ENCODE measurements around the gene TAS1R1. TPM values are rescaled to one million over a fixed set of nuclear protein-coding genes. Genes with fewer than 3 reads are reported as not detected.
A peak's percentile ranks its signal among the peaks of the same experiment; 100 is the strongest.

TAS1R1 gene
- total RNA-seq, 2 donors from 2014 or later = not detected

- no peak for TF ChIP-seq CTCF (IDR thresholded peaks at IDR 0.05)
- Histone ChIP-seq H3K9me3 (no peaks in the 10 kb centered on the region), H3K27ac (peak overlapping the region; percentile 84), H3K4me1 (peaks cover 16% of the 10 kb centered on the region), H3K27me3 (no peaks in the 10 kb centered on the region), H3K9ac (ENCODE audit: low read depth in 2 of 2, low read length in 2 of 2) (peak overlapping the region; percentile 88 to 97), H3K36me3 (no peaks in the 10 kb centered on the region), H3K4me3 (peak overlapping the region; percentile 91)
- intact Hi-C loops (cut with DNase I) = no loop called here
- DNase-seq = no peak
These were observed 25.0 kb downstream of the TAS1R1 start for GRCh38 chr1:6580119-6580592.

GRCh38 chr1:6580593-6581409, 25.7 kb downstream of the TAS1R1 start:
- no peaks in the 10 kb centered on the region for H3K27me3 ChIP-seq
- no peaks in the 10 kb centered on the region for H3K9me3 ChIP-seq
- peak overlapping the region; percentile 84 for H3K27ac ChIP-seq
- no peak for TF ChIP-seq CTCF (IDR thresholded peaks at IDR 0.05)
- peak overlapping the region; percentile 91 for H3K4me3 ChIP-seq
- peak; percentile 29 for DNase-seq
- H3K36me3 ChIP-seq = no peaks in the 10 kb centered on the region
- intact Hi-C loops (cut with DNase I) = no loop called here
- peaks cover 16% of the 10 kb centered on the region for H3K4me1 ChIP-seq
- H3K9ac ChIP-seq (ENCODE audit: low read depth in 2 of 2, low read length in 2 of 2) = peak overlapping the region; percentile 88 to 97

- H3K36me3 ChIP-seq = no peaks in the 10 kb centered on the region
- H3K4me3 ChIP-seq = no peak overlapping the region
- H3K4me1 ChIP-seq = peaks cover 16% of the 10 kb centered on the region
- peak overlapping the region; percentile 71 for H3K27ac ChIP-seq
- DNase-seq = peak; percentile 45
- no peaks in the 10 kb centered on the region for H3K9me3 ChIP-seq
- peak overlapping the region; percentile 27 to 88 for H3K9ac ChIP-seq (ENCODE audit: low read depth in 2 of 2, low read length in 2 of 2)
- TF ChIP-seq CTCF (IDR thresholded peaks at IDR 0.05) = no peak
- no peaks in the 10 kb centered on the region for H3K27me3 ChIP-seq
- intact Hi-C loops (cut with DNase I) = no loop called here
These were observed 26.6 kb downstream of the TAS1R1 start for GRCh38 chr1:6581561-6582305.

- H3K9ac ChIP-seq (ENCODE audit: low read depth in 2 of 2, low read length in 2 of 2) = peak overlapping the region in 1 of 2 donors; percentile 88
- no peak overlapping the region for H3K4me3 ChIP-seq
- no peak for TF ChIP-seq CTCF (IDR thresholded peaks at IDR 0.05)
- no peaks in the 10 kb centered on the region for H3K27me3 ChIP-seq
- DNase-seq = peak; percentile 91
- H3K4me1 ChIP-seq = peaks cover 16% of the 10 kb centered on the region
- no peaks in the 10 kb centered on the region for H3K36me3 ChIP-seq
- H3K27ac ChIP-seq = peak overlapping the region; percentile 71
- intact Hi-C loops (cut with DNase I) = no loop called here
- H3K9me3 ChIP-seq = no peaks in the 10 kb centered on the region
These were observed 27.3 kb downstream of the TAS1R1 start for GRCh38 chr1:6582370-6582769.

- peaks cover 14% of the 10 kb centered on the region for H3K4me1 ChIP-seq
- intact Hi-C loops (cut with DNase I) = no loop called here
These were observed 29.3 kb downstream of the TAS1R1 start for GRCh38 chr1:6584126-6585080.

More at GRCh38 chr1:6584126-6585080, 29.3 kb downstream of the TAS1R1 start:
- DNase-seq = no peak
- peak overlapping the region; percentile 24 to 34 for H3K9ac ChIP-seq (ENCODE audit: low read depth in 2 of 2, low read length in 2 of 2)
- H3K36me3 ChIP-seq = no peaks in the 10 kb centered on the region
- no peak overlapping the region for H3K4me3 ChIP-seq
- H3K27me3 ChIP-seq = no peaks in the 10 kb centered on the region
- no peak overlapping the region for H3K27ac ChIP-seq
- TF ChIP-seq CTCF (IDR thresholded peaks at IDR 0.05) = no peak
- H3K9me3 ChIP-seq = no peaks in the 10 kb centered on the region

Measured in colonic mucosa (tissue), 4 donors.